GM19452 (cell line): ENCODE results near the gene SLC4A7.

ENCODE experiments used
- ATAC-seq: cut with Tn5 transposase; IDR thresholded peaks from one replicate; pipeline ENCODE4 v1.9.1; 2021; ENCODE audit not compliant: unreplicated experiment

The SLC4A7 gene

GRCh38 chr3:27368831-27369607 is 115.2 kb downstream of the SLC4A7 start, which contains the start of gene NEK10:
Gene NEK10, minus strand, starts transcription at chr3:27369383. Its CDS starts 16,501 bp downstream, at chr3:27352882.
- ATAC-seq = peak; percentile 100

- no peak for ATAC-seq
These were observed 118.1 kb downstream of the SLC4A7 start for GRCh38 chr3:27366062-27366591.

- peak; percentile 52 for ATAC-seq
These were observed 123.8 kb downstream of the SLC4A7 start for GRCh38 chr3:27360113-27361078.

- ATAC-seq = no peak
These were observed 125.8 kb downstream of the SLC4A7 start for GRCh38 chr3:27358372-27358771.

- ATAC-seq = peak; percentile 84
These were observed 126.4 kb downstream of the SLC4A7 start for GRCh38 chr3:27357665-27358258.

GRCh38 chr3:27356976-27357375 is 127.2 kb downstream of the SLC4A7 start:
- ATAC-seq = no peak

- ATAC-seq = no peak
These were observed 129.5 kb downstream of the SLC4A7 start for GRCh38 chr3:27354588-27355203.

- ATAC-seq = no peak
These were observed 130.0 kb downstream of the SLC4A7 start for GRCh38 chr3:27354161-27354560.

- no peak for ATAC-seq
These were observed 131.0 kb downstream of the SLC4A7 start for GRCh38 chr3:27353221-27353620.

- no peak for ATAC-seq
These were observed 132.1 kb downstream of the SLC4A7 start for GRCh38 chr3:27352047-27352446.

GRCh38 chr3:27349832-27350231 is 134.4 kb downstream of the SLC4A7 start:
- ATAC-seq = no peak

GRCh38 chr3:27345959-27346865 is 138.0 kb downstream of the SLC4A7 start:
- ATAC-seq = no peak

- peak; percentile 39 for ATAC-seq
These were observed 138.7 kb downstream of the SLC4A7 start for GRCh38 chr3:27345493-27345892.

GRCh38 chr3:27345045-27345444 is 139.1 kb downstream of the SLC4A7 start:
- no peak for ATAC-seq

GRCh38 chr3:27344192-27344591 is 140.0 kb downstream of the SLC4A7 start:
- ATAC-seq = no peak

GRCh38 chr3:27342267-27342666 is 141.9 kb downstream of the SLC4A7 start:
- no peak for ATAC-seq

- peak; percentile 76 for ATAC-seq
These were observed 143.7 kb downstream of the SLC4A7 start for GRCh38 chr3:27340534-27340933.

GRCh38 chr3:27335571-27335970 is 148.6 kb downstream of the SLC4A7 start:
- ATAC-seq = no peak

- no peak for ATAC-seq
These were observed 150.3 kb downstream of the SLC4A7 start for GRCh38 chr3:27333843-27334242.
